ENCODE results near the gene C14orf180.

Gene C14orf180

GRCh38 chr14:104579507-104579906 lies at the start of gene C14orf180:
C14orf180 (plus strand) TSS chr14:104579764; CDS start chr14:104586431, 6,667 bp downstream.
- intact Hi-C loops (cut with DNase I): no loop called here
- DNase-seq: peak in 20 of 42 donors; percentile 15 to 53 (median 34)

GRCh38 chr14:104530646-104531045 lies 48.9 kb upstream of the C14orf180 start:
- intact Hi-C loops (cut with DNase I): no loop called here
- DNase-seq: peak in 5 of 42 donors; percentile 10 to 36 (median 27)

GRCh38 chr14:104531421-104532190 lies 48.0 kb upstream of the C14orf180 start:
- intact Hi-C loops (cut with DNase I): no loop called here
- peak in 8 of 42 donors; percentile 15 to 44 (median 25) for DNase-seq

- intact Hi-C loops (cut with DNase I): no loop called here
- DNase-seq: peak in 1 of 42 donors; percentile 10
Observed at GRCh38 chr14:104532191-104532555, 47.4 kb upstream of the C14orf180 start.

- intact Hi-C loops (cut with DNase I): no loop called here
- DNase-seq: peak in 1 of 42 donors; percentile 20
Observed at GRCh38 chr14:104534036-104534435, 45.5 kb upstream of the C14orf180 start.

GRCh38 chr14:104536942-104537612 lies 42.5 kb upstream of the C14orf180 start:
- DNase-seq: peak in 6 of 42 donors; percentile 1 to 28 (median 3)

GRCh38 chr14:104537613-104537988 lies 42.0 kb upstream of the C14orf180 start:
- DNase-seq: no peak
- intact Hi-C loops (cut with DNase I): no loop called here

More at GRCh38 chr14:104536942-104537612, 42.5 kb upstream of the C14orf180 start:
- intact Hi-C loops (cut with DNase I): no loop called here

- DNase-seq: no peak
- intact Hi-C loops (cut with DNase I): no loop called here
Observed at GRCh38 chr14:104541905-104542465, 37.6 kb upstream of the C14orf180 start.

- intact Hi-C loops (cut with DNase I): no loop called here
- DNase-seq: peak in 4 of 42 donors; percentile 4 to 21 (median 7)
Observed at GRCh38 chr14:104542871-104543830, 36.4 kb upstream of the C14orf180 start.

- peak in 4 of 42 donors; percentile 2 to 16 (median 6) for DNase-seq
- intact Hi-C loops (cut with DNase I): no loop called here
Observed at GRCh38 chr14:104544362-104544961, 35.1 kb upstream of the C14orf180 start.

GRCh38 chr14:104545151-104545941 lies 34.2 kb upstream of the C14orf180 start:
- intact Hi-C loops (cut with DNase I): no loop called here
- peak; percentile 41 to 92 (median 80) for DNase-seq

GRCh38 chr14:104545942-104546501 lies 33.5 kb upstream of the C14orf180 start:
- peak in 6 of 42 donors; percentile 1 to 43 (median 11) for DNase-seq
- intact Hi-C loops (cut with DNase I): no loop called here

GRCh38 chr14:104546591-104547309 lies 32.8 kb upstream of the C14orf180 start:
- intact Hi-C loops (cut with DNase I): no loop called here
- DNase-seq: peak in 11 of 42 donors; percentile 2 to 33 (median 6)

- intact Hi-C loops (cut with DNase I): no loop called here
- DNase-seq: peak in 9 of 42 donors; percentile 2 to 32 (median 7)
Observed at GRCh38 chr14:104547310-104547997, 32.1 kb upstream of the C14orf180 start.

GRCh38 chr14:104547998-104548700 lies 31.4 kb upstream of the C14orf180 start:
- intact Hi-C loops (cut with DNase I): no loop called here
- peak in 8 of 42 donors; percentile 0 to 29 (median 6) for DNase-seq

All from head of caudate nucleus (tissue), 42 donors.